Stomach smooth muscle (tissue), 2 donors: ENCODE results near the gene VWA2.

Source experiments
- H3K27ac ChIP-seq: one replicate; pipeline ENCODE4 v1.7.0; 2013; ENCODE audit warnings: mild to moderate bottlenecking, low read length, inconsistent platforms
- H3K27me3 ChIP-seq, 2 donors: one replicate each; pipeline ENCODE4 v1.7.0; 2013; ENCODE audit warnings: low read length in 2 of 2; ENCODE audit not compliant: insufficient read depth in 2 of 2, control insufficient read depth in 1 of 2
- H3K36me3 ChIP-seq, 2 donors: one replicate each; pipeline ENCODE4 v1.7.0; 2013; ENCODE audit warnings: low read length in 2 of 2; ENCODE audit not compliant: control insufficient read depth in 2 of 2, insufficient read depth in 2 of 2
- H3K4me1 ChIP-seq: one replicate; pipeline ENCODE4 v1.7.0; 2013; ENCODE audit warnings: low read length; ENCODE audit not compliant: control insufficient read depth, insufficient read depth
- H3K4me3 ChIP-seq, 2 donors: one replicate each; pipeline ENCODE4 v1.7.0; 2013; ENCODE audit warnings: low read length in 2 of 2
- H3K9ac ChIP-seq, 2 donors: one replicate each; pipeline ENCODE4 v1.7.0; 2013; ENCODE audit warnings: low read length in 2 of 2, mild to moderate bottlenecking in 1 of 2
- H3K9me3 ChIP-seq, 2 donors: one replicate each; pipeline ENCODE4 v1.7.0; 2013; ENCODE audit warnings: low read length in 2 of 2; ENCODE audit not compliant: control insufficient read depth in 2 of 2
- donor health status: healthy.
- donor health status: Pancreatic carcinoma.

The VWA2 gene

GRCh38 chr10:114260366-114260765 is 21.3 kb downstream of the VWA2 start:
- Histone ChIP-seq H3K9me3 (no peaks in the 10 kb centered on the region), H3K4me3 (no peak overlapping the region), H3K9ac (no peak overlapping the region), H3K4me1 (no peaks in the 10 kb centered on the region), H3K36me3 (no peaks in the 10 kb centered on the region), H3K27me3 (no peaks in the 10 kb centered on the region), H3K27ac (no peak overlapping the region)

- Histone ChIP-seq H3K36me3 (no peaks in the 10 kb centered on the region), H3K4me3 (no peak overlapping the region), H3K9me3 (no peaks in the 10 kb centered on the region), H3K27ac (no peak overlapping the region), H3K4me1 (peaks cover 3% of the 10 kb centered on the region), H3K27me3 (no peaks in the 10 kb centered on the region), H3K9ac (no peak overlapping the region)
Observed at GRCh38 chr10:114261076-114261475, 22.0 kb downstream of the VWA2 start.

- Histone ChIP-seq H3K27ac (no peak overlapping the region), H3K4me3 (no peak overlapping the region), H3K27me3 (no peaks in the 10 kb centered on the region), H3K36me3 (no peaks in the 10 kb centered on the region), H3K4me1 (peaks cover 9% of the 10 kb centered on the region), H3K9ac (no peak overlapping the region), H3K9me3 (no peaks in the 10 kb centered on the region)
Observed at GRCh38 chr10:114262496-114262895, 23.4 kb downstream of the VWA2 start.

- peaks cover 9% of the 10 kb centered on the region for H3K4me1 ChIP-seq
- H3K9ac ChIP-seq: no peak overlapping the region
- no peaks in the 10 kb centered on the region for H3K9me3 ChIP-seq
- no peak overlapping the region for H3K4me3 ChIP-seq
- H3K36me3 ChIP-seq: no peaks in the 10 kb centered on the region
- H3K27me3 ChIP-seq: no peaks in the 10 kb centered on the region
- no peak overlapping the region for H3K27ac ChIP-seq
Observed at GRCh38 chr10:114265392-114266053, 26.5 kb downstream of the VWA2 start.

GRCh38 chr10:114266521-114266920 is 27.5 kb downstream of the VWA2 start:
- Histone ChIP-seq H3K36me3 (no peaks in the 10 kb centered on the region), H3K9me3 (no peaks in the 10 kb centered on the region), H3K9ac (no peak overlapping the region), H3K4me1 (peaks cover 9% of the 10 kb centered on the region), H3K4me3 (no peak overlapping the region), H3K27ac (no peak overlapping the region), H3K27me3 (no peaks in the 10 kb centered on the region)

- H3K9ac ChIP-seq: no peak overlapping the region
Observed at GRCh38 chr10:114271075-114271778, 32.2 kb downstream of the VWA2 start.

DNA sequence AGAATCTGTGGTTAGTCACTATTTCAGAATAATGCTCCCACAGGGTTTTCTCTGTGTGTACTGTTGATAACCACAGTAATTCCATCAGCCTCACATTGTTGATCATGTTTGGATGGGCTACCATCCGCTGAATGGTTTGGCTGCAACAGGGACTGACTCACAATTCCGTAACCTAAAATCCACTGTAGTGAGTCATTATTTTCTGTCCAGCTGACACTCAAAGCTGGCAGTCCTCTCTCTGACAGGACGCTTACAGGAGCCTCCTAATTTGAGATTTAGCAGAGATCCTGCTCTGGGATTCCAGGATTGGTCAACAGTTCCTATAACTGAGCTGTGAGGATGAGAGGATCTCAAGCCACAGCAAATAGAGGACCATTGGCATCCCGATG is 32.7 kb downstream of the VWA2 start:
- Histone ChIP-seq H3K27me3 (no peaks in the 10 kb centered on the region), H3K4me1 (peaks cover 2% of the 10 kb centered on the region), H3K9me3 (no peaks in the 10 kb centered on the region), H3K9ac (no peak overlapping the region), H3K27ac (no peak overlapping the region), H3K36me3 (no peaks in the 10 kb centered on the region), H3K4me3 (no peak overlapping the region)

More at GRCh38 chr10:114271075-114271778, 32.2 kb downstream of the VWA2 start:
- Histone ChIP-seq H3K4me3 (no peak overlapping the region), H3K27me3 (no peaks in the 10 kb centered on the region), H3K9me3 (no peaks in the 10 kb centered on the region), H3K27ac (no peak overlapping the region), H3K4me1 (peaks cover 7% of the 10 kb centered on the region), H3K36me3 (no peaks in the 10 kb centered on the region)

- no peak overlapping the region for H3K9ac ChIP-seq
- no peak overlapping the region for H3K4me3 ChIP-seq
- H3K4me1 ChIP-seq: peaks cover 2% of the 10 kb centered on the region
- H3K9me3 ChIP-seq: no peaks in the 10 kb centered on the region
- H3K27ac ChIP-seq: no peak overlapping the region
- H3K27me3 ChIP-seq: peaks cover 0 to 1% of the 10 kb centered on the region in 2 donors
- no peaks in the 10 kb centered on the region for H3K36me3 ChIP-seq
Observed at GRCh38 chr10:114272696-114273095, 33.6 kb downstream of the VWA2 start.

GRCh38 chr10:114273910-114274309 is 34.9 kb downstream of the VWA2 start:
- Histone ChIP-seq H3K27me3 (peaks cover 0 to 7% of the 10 kb centered on the region in 2 donors), H3K27ac (no peak overlapping the region), H3K36me3 (no peaks in the 10 kb centered on the region), H3K4me3 (no peak overlapping the region), H3K4me1 (peaks cover 2% of the 10 kb centered on the region), H3K9me3 (no peaks in the 10 kb centered on the region), H3K9ac (no peak overlapping the region)

DNA sequence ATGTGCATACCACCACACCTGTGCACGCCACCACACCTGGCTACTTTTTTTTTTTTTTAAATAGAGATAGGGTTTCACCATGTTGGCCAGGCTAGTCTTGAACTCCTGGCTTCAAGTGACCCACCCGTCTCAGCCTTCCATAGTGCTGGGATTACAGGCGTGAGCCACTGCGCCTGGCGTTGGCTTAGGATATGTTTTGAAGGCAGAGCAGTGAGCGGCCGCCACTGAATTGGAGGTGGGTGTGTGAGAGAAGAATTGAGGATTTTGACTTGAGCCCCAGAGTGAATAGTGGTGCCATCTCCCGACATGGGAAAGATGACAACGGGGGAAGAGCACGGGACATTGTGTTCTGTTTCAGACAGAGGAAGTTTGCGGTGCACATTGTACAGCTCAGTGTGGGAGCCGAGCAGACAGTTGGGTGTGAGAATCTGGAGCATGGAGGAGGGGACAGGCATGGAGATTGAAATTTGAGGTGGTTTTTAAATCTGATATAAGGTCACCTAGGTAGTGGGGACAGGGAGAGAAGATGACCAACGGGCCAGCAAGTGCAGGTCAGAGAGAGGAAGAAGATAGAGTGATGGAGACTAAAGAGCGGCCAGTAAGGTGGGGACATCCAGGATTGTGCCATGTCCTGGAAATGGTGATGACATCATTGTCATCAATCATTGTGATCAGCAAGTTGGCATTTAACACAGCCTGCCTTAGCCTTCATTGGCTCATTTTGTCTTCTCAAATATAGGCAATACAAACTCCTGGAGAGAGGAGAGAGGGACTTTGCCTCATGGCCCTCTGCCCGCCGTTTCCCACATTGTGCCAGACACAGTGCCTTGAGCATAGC is 35.8 kb downstream of the VWA2 start:
- no peak overlapping the region for H3K4me3 ChIP-seq
- H3K36me3 ChIP-seq: no peaks in the 10 kb centered on the region
- no peaks in the 10 kb centered on the region for H3K9me3 ChIP-seq
- H3K27ac ChIP-seq: no peak overlapping the region
- H3K27me3 ChIP-seq: peaks cover 1 to 7% of the 10 kb centered on the region in 2 donors
- H3K9ac ChIP-seq: no peak overlapping the region
- peaks cover 2% of the 10 kb centered on the region for H3K4me1 ChIP-seq
